Thyroid gland (tissue), 4 donors: Measurements from ENCODE around the gene GRIN3B. TPM values are rescaled to one million over a fixed set of nuclear protein-coding genes. Genes with fewer than 3 reads are reported as not detected.
"Not testable (repeated sequence)": the region's sequence is repeated elsewhere in the genome, so short reads cannot be mapped to it uniquely, and the experiment has no call there.

Experiments
- DNase-seq, 2 donors: peaks; one replicate each; pipeline ENCODE4 v3.0.0-alpha.2; 2019
- H3K27ac ChIP-seq, 3 donors: fragments of 200-600 bp; sonication (generic); 1 replicate in 2 of 3; 2 replicates in 1 of 3; pipeline ENCODE4 v1.5.1; 2016 to 2019; ENCODE audit warnings: mild to moderate bottlenecking in 1 of 3, moderate library complexity in 1 of 3
- H3K27me3 ChIP-seq: fragments of 200-600 bp; sonication (generic); one replicate; pipeline ENCODE4 v1.5.1; 2019
- H3K36me3 ChIP-seq, 2 donors: fragments of 200-600 bp; sonication (generic); one replicate each; pipeline ENCODE4 v1.5.1; 2016 to 2019
- H3K4me1 ChIP-seq, 2 donors: fragments of 200-600 bp; sonication (generic); one replicate each; pipeline ENCODE4 v1.5.1; 2017 to 2019
- H3K4me3 ChIP-seq, 3 donors: fragments of 200-600 bp; sonication (generic); replicated peaks in 1 of 3; 1 replicate in 2 of 3; 2 replicates in 1 of 3; pipeline ENCODE4 v1.5.1; 2016; ENCODE audit warnings: mild to moderate bottlenecking in 1 of 3
- H3K9me3 ChIP-seq: fragments of 200-600 bp; sonication (generic); one replicate; pipeline ENCODE4 v1.5.1; 2017
- CTCF ChIP-seq, 6 experiments: fragments of 200-600 bp in 3 of 6; fragments of 450-650 bp in 3 of 6; sonication (generic) in 3 of 6; IDR thresholded peaks; one replicate each; pipeline ENCODE4 v1.5.1; 2016 to 2019; ENCODE audit warnings: antibody characterized with exemption in 6 of 6, mild to moderate bottlenecking in 2 of 6, inconsistent platforms in 1 of 6, moderate library complexity in 1 of 6
- POLR2A ChIP-seq, 2 donors: fragments of 450-650 bp; IDR thresholded peaks; one replicate each; pipeline ENCODE4 v1.6.1; 2017; ENCODE audit warnings: antibody characterized with exemption in 2 of 2, mild to moderate bottlenecking in 2 of 2, moderate library complexity in 1 of 2
- WGBS, 2 donors: methylation state at CpG; one replicate each; pipeline ENCODE4 v1.1.5; 2017; 5-methylcytosine and 5-hydroxymethylcytosine counted together
- intact Hi-C: fragments of 100-400 bp; cut with DNase I; formaldehyde crosslinking; loops from one replicate; pipeline ENCODE4 v1.15.1; 2023
- total RNA-seq, 4 donors: library from RNA; depleted of rRNA; stranded (reverse); fragments of >200 nt; gene quantifications; one replicate each; pipeline ENCODE4 v1.2.3, GENCODE V29; 2016

GRIN3B gene
- total RNA-seq, 4 donors from 2014 or later: 0.22 TPM; not detected in 3

- no peak for DNase-seq
- 81 to 84% methylated on average over 14 of the region's 14 CpGs for WGBS, 2 donors
- intact Hi-C loops: no loop called here
- Histone ChIP-seq H3K36me3 (no peaks in the 10 kb centered on the region), H3K4me3 (no peak overlapping the region), H3K27me3 (no peaks in the 10 kb centered on the region), H3K9me3 (no peaks in the 10 kb centered on the region), H3K27ac (no peak overlapping the region), H3K4me1 (peaks cover 11% of the 10 kb centered on the region in 2 donors)
- no peak for TF ChIP-seq CTCF (IDR thresholded peaks at IDR 0.05)
- TF ChIP-seq POLR2A (IDR thresholded peaks at IDR 0.05): no peak
Observed at GRCh38 chr19:954272-954671, 45.9 kb upstream of the GRIN3B start.

- Histone ChIP-seq H3K36me3 (no peaks in the 10 kb centered on the region), H3K4me1 (peaks cover 11% of the 10 kb centered on the region in 2 donors), H3K27me3 (no peaks in the 10 kb centered on the region), H3K4me3 (no peak overlapping the region), H3K9me3 (no peaks in the 10 kb centered on the region), H3K27ac (no peak overlapping the region)
- intact Hi-C loops: no loop called here
- TF ChIP-seq CTCF (IDR thresholded peaks at IDR 0.05) (no peak), POLR2A (IDR thresholded peaks at IDR 0.05) (no peak)
- 73 to 76% methylated on average over 22 to 41 of the region's 43 CpGs for WGBS, 2 donors
- DNase-seq: no peak
Observed at GRCh38 chr19:954672-955494, 45.3 kb upstream of the GRIN3B start.

- intact Hi-C loops: no loop called here
- no peak overlapping the region for H3K4me3 ChIP-seq
- TF ChIP-seq CTCF (IDR thresholded peaks at IDR 0.05) (no peak), POLR2A (IDR thresholded peaks at IDR 0.05) (no peak)
- peaks cover 11% of the 10 kb centered on the region in 2 donors for H3K4me1 ChIP-seq
- H3K9me3 ChIP-seq: no peaks in the 10 kb centered on the region
- H3K36me3 ChIP-seq: no peaks in the 10 kb centered on the region
- DNase-seq: no peak
- no peaks in the 10 kb centered on the region for H3K27me3 ChIP-seq
- 83 to 87% methylated on average over 47 to 52 of the region's 55 CpGs for WGBS, 2 donors
- no peak overlapping the region for H3K27ac ChIP-seq
Observed at GRCh38 chr19:955803-956765, 44.1 kb upstream of the GRIN3B start.

- no peak overlapping the region for H3K4me3 ChIP-seq
- peaks cover 11% of the 10 kb centered on the region in 2 donors for H3K4me1 ChIP-seq
- H3K36me3 ChIP-seq: no peaks in the 10 kb centered on the region
- H3K27ac ChIP-seq: no peak overlapping the region
- intact Hi-C loops: no loop called here
- H3K9me3 ChIP-seq: no peaks in the 10 kb centered on the region
- WGBS, 2 donors: 65 to 69% methylated on average over 19 to 21 of the region's 27 CpGs
- no peak for DNase-seq
- no peak for TF ChIP-seq CTCF (IDR thresholded peaks at IDR 0.05)
- TF ChIP-seq POLR2A (IDR thresholded peaks at IDR 0.05): no peak
- no peaks in the 10 kb centered on the region for H3K27me3 ChIP-seq
Observed at GRCh38 chr19:956766-957440, 43.3 kb upstream of the GRIN3B start.

GRCh38 chr19:957578-957977, 42.6 kb upstream of the GRIN3B start:
- 93 to 96% methylated on average over 9 of the region's 9 CpGs for WGBS, 2 donors
- H3K4me3 ChIP-seq, DNase-seq, H3K27me3 ChIP-seq, intact Hi-C loops, H3K9me3 ChIP-seq, H3K4me1 ChIP-seq, H3K27ac ChIP-seq, H3K36me3 ChIP-seq: not testable (repeated sequence)
